ENCODE measurements around the gene AGPS. TPM values are rescaled to one million over a fixed set of nuclear protein-coding genes. Genes with fewer than 3 reads are reported as not detected.

Gene AGPS
- total and polyA plus RNA-seq, 2 donors (not counting 1 experiment from before 2014, with no cell fraction given), result 2.2 to 25.5 TPM

GRCh38 chr2:177474301-177474700 is 81.7 kb downstream of the AGPS start:
- peaks cover 0 to 2% of the 10 kb centered on the region in 2 experiments for H3K36me3 ChIP-seq (replicated peaks in 1 of 2; ENCODE audit: control extremely low read depth in 1 of 2, control insufficient read depth in 1 of 2, extremely low read depth in 1 of 2, insufficient read depth in 2 of 2, low read length in 1 of 2)
- no peaks in the 10 kb centered on the region for H3K4me1 ChIP-seq (ENCODE audit: control insufficient read depth in 2 of 2, insufficient read depth in 2 of 2, low read length in 2 of 2)
- H3K9ac ChIP-seq (ENCODE audit: low read length), result no peak overlapping the region
- intact Hi-C loops (cut with micrococcal nuclease), result no loop called here
- DNase-seq (no peak), ATAC-seq (ENCODE audit: low read depth) (no peak)
- H3K27ac Mint-ChIP-seq, result no peak overlapping the region
- peaks cover 0 to 6% (median 4%) of the 10 kb centered on the region in 3 donors for H3K9me3 ChIP-seq (ENCODE audit: control extremely low read depth in 1 of 3, control insufficient read depth in 2 of 3, insufficient read depth in 1 of 3, low read length in 2 of 3)
- H4K20me1 ChIP-seq (ENCODE audit: control insufficient read depth, insufficient read depth, low read length, poor library complexity, severe bottlenecking), result no peaks in the 10 kb centered on the region
- H3K79me2 ChIP-seq (ENCODE audit: control insufficient read depth, insufficient read depth, low read length), result no peaks in the 10 kb centered on the region
- H3K4me2 ChIP-seq (replicated peaks; ENCODE audit: low read depth, low read length, poor library complexity, severe bottlenecking), result no peak overlapping the region
- H3K4me3 ChIP-seq (ENCODE audit: control extremely low read depth in 1 of 5, extremely low read depth in 1 of 5, insufficient read depth in 1 of 5, low read depth in 2 of 5, low read length in 4 of 5), result no peak overlapping the region
- ChIA-PET POLR2A (no interaction called here), CTCF (interaction anchor here (0.5 to 1.6 kb wide), 3 partner anchors 16 to 250 kb away, joined by 3 to 4 read pairs (median 3); no protein-coding TSS in a partner anchor)
- H3K27me3 Mint-ChIP-seq, result no peaks in the 10 kb centered on the region
- no peak overlapping the region for H3K27ac ChIP-seq (ENCODE audit: low read length in 2 of 2)
- H3K27me3 ChIP-seq (replicated peaks in 1 of 4; ENCODE audit: control extremely low read depth in 1 of 4, control insufficient read depth in 3 of 4, insufficient read depth in 4 of 4, low read length in 3 of 4), result no peaks in the 10 kb centered on the region
- H3K9me3 Mint-ChIP-seq (ENCODE audit: insufficient read depth), result peaks cover 15% of the 10 kb centered on the region
- no peaks in the 10 kb centered on the region for H3K4me1 Mint-ChIP-seq
- WGBS (ENCODE audit: insufficient coverage), result 94% methylated on average over 2 of the region's 4 CpGs
- TF ChIP-seq CTCF (IDR thresholded peaks at IDR 0.05), result no peak
- TF ChIP-seq EZH2 (IDR thresholded peaks at IDR 0.05; ENCODE audit: borderline replicate concordance, insufficient read depth, low read depth, low read length, poor library complexity, severe bottlenecking), result no peak
- H3K4me3 Mint-ChIP-seq, result no peak overlapping the region
- no peak overlapping the region for H2AFZ ChIP-seq (ENCODE audit: insufficient read depth, low read depth, low read length, poor library complexity, severe bottlenecking)

- ATAC-seq (ENCODE audit: low read depth), result no peak
- WGBS (ENCODE audit: insufficient coverage), result 86% methylated on average over 1 of the region's 1 CpG
These were observed 82.4 kb downstream of the AGPS start for GRCh38 chr2:177474998-177475397.

More at GRCh38 chr2:177474998-177475397, 82.4 kb downstream of the AGPS start:
- Mint-ChIP-seq H3K9me3 (ENCODE audit: insufficient read depth) (peaks cover 15% of the 10 kb centered on the region), H3K27ac (no peak overlapping the region), H3K27me3 (no peaks in the 10 kb centered on the region), H3K4me1 (no peaks in the 10 kb centered on the region), H3K4me3 (no peak overlapping the region)
- CTCF ChIA-PET, result interaction anchor here (0.5 to 1.6 kb wide), 2 partner anchors 15 to 211 kb away, joined by 3 to 4 read pairs; no protein-coding TSS in a partner anchor
- TF ChIP-seq EZH2 (IDR thresholded peaks at IDR 0.05; ENCODE audit: borderline replicate concordance, insufficient read depth, low read depth, low read length, poor library complexity, severe bottlenecking) (no peak), CTCF (IDR thresholded peaks at IDR 0.05) (no peak)
- Histone ChIP-seq H3K36me3 (replicated peaks in 1 of 2; ENCODE audit: control extremely low read depth in 1 of 2, control insufficient read depth in 1 of 2, extremely low read depth in 1 of 2, insufficient read depth in 2 of 2, low read length in 1 of 2) (peaks cover 0 to 5% of the 10 kb centered on the region in 2 experiments), H3K9ac (ENCODE audit: low read length) (no peak overlapping the region), H3K9me3 (ENCODE audit: control extremely low read depth in 1 of 3, control insufficient read depth in 2 of 3, insufficient read depth in 1 of 3, low read length in 2 of 3) (peaks cover 0 to 6% (median 4%) of the 10 kb centered on the region in 3 donors), H3K4me3 (ENCODE audit: control extremely low read depth in 1 of 5, extremely low read depth in 1 of 5, insufficient read depth in 1 of 5, low read depth in 2 of 5, low read length in 4 of 5) (no peak overlapping the region), H3K79me2 (ENCODE audit: control insufficient read depth, insufficient read depth, low read length) (no peaks in the 10 kb centered on the region), H3K4me1 (ENCODE audit: control insufficient read depth in 2 of 2, insufficient read depth in 2 of 2, low read length in 2 of 2) (no peaks in the 10 kb centered on the region), H2AFZ (ENCODE audit: insufficient read depth, low read depth, low read length, poor library complexity, severe bottlenecking) (no peak overlapping the region), H3K27ac (ENCODE audit: low read length in 2 of 2) (no peak overlapping the region), H3K27me3 (replicated peaks in 1 of 4; ENCODE audit: control extremely low read depth in 1 of 4, control insufficient read depth in 3 of 4, insufficient read depth in 4 of 4, low read length in 3 of 4) (no peaks in the 10 kb centered on the region), H4K20me1 (ENCODE audit: control insufficient read depth, insufficient read depth, low read length, poor library complexity, severe bottlenecking) (no peaks in the 10 kb centered on the region), H3K4me2 (replicated peaks; ENCODE audit: low read depth, low read length, poor library complexity, severe bottlenecking) (no peak overlapping the region)
- no peak for DNase-seq
- intact Hi-C loops (cut with micrococcal nuclease), result no loop called here
- POLR2A ChIA-PET, result no interaction called here

All from B cell (primary cell).